Body of pancreas (tissue), 4 donors: ENCODE data around the gene TAF11L12. TPM values are rescaled to one million over a fixed set of nuclear protein-coding genes. Genes with fewer than 3 reads are reported as not detected.
"Not testable (repeated sequence)": the region's sequence is repeated elsewhere in the genome, so short reads cannot be mapped to it uniquely, and the experiment has no call there.

Experiments used
- ATAC-seq: fragments of 150-250 bp; one replicate; pipeline ENCODE4 v1.9.1; 2016
- DNase-seq, 4 donors: peaks; one replicate each; pipeline ENCODE4 v3.0.0-alpha.2; 2019
- H3K27ac ChIP-seq, 4 donors: fragments of 200-600 bp; sonication (generic); 1 replicate in 3 of 4; 2 replicates in 1 of 4; pipeline versions ENCODE4 v1.5.1 to v1.6.1; 2016 to 2019; ENCODE audit warnings: mild to moderate bottlenecking in 1 of 4, mixed read lengths in 1 of 4, moderate library complexity in 1 of 4
- H3K27me3 ChIP-seq, 2 donors: fragments of 200-600 bp; sonication (generic); one replicate each; pipeline ENCODE4 v1.6.0; 2016; ENCODE audit warnings: mild to moderate bottlenecking in 1 of 2
- H3K36me3 ChIP-seq, 2 donors: fragments of 200-600 bp; sonication (generic); replicated peaks in 1 of 2; 2 replicates each; pipeline ENCODE4 v1.5.1; 2016; ENCODE audit warnings: low read depth in 2 of 2; ENCODE audit not compliant: insufficient read depth in 1 of 2
- H3K4me1 ChIP-seq: fragments of 200-600 bp; sonication (generic); one replicate; pipeline ENCODE4 v1.6.0; 2016
- H3K4me3 ChIP-seq, 2 donors: fragments of 200-600 bp; sonication (generic); 1 replicate in 1 of 2; 2 replicates in 1 of 2; pipeline ENCODE4 v1.5.1; 2016 to 2019
- H3K9me3 ChIP-seq, 3 donors: fragments of 200-600 bp; sonication (generic); 1 replicate in 2 of 3; 2 replicates in 1 of 3; pipeline ENCODE4 v1.5.1; 2016
- CTCF ChIP-seq, 7 experiments: fragments of 450-650 bp in 4 of 7; fragments of 200-600 bp in 3 of 7; sonication (generic) in 3 of 7; IDR thresholded peaks; one replicate each; pipeline ENCODE4 v1.5.1; 2016 to 2019; ENCODE audit warnings: antibody characterized with exemption in 7 of 7
- POLR2A ChIP-seq, 3 donors: fragments of 450-650 bp; IDR thresholded peaks; one replicate each; pipeline ENCODE4 v1.6.1; 2016; ENCODE audit warnings: antibody characterized with exemption in 3 of 3, mild to moderate bottlenecking in 2 of 3
- WGBS, 2 donors: methylation state at CpG; one replicate each; pipeline ENCODE4 v1.1.5; 2017; 5-methylcytosine and 5-hydroxymethylcytosine counted together
- intact Hi-C: fragments of 100-400 bp; cut with DNase I; formaldehyde crosslinking; loops from one replicate; pipeline ENCODE4 v1.15.1; 2023
- total RNA-seq, 2 donors: library from RNA; depleted of rRNA; stranded (reverse); fragments of >200 nt; gene quantifications; one replicate each; pipeline ENCODE4 v1.1.0, GENCODE V29; 2016

Gene TAF11L12
- total RNA-seq, 2 donors from 2014 or later, result not detected

DNA sequence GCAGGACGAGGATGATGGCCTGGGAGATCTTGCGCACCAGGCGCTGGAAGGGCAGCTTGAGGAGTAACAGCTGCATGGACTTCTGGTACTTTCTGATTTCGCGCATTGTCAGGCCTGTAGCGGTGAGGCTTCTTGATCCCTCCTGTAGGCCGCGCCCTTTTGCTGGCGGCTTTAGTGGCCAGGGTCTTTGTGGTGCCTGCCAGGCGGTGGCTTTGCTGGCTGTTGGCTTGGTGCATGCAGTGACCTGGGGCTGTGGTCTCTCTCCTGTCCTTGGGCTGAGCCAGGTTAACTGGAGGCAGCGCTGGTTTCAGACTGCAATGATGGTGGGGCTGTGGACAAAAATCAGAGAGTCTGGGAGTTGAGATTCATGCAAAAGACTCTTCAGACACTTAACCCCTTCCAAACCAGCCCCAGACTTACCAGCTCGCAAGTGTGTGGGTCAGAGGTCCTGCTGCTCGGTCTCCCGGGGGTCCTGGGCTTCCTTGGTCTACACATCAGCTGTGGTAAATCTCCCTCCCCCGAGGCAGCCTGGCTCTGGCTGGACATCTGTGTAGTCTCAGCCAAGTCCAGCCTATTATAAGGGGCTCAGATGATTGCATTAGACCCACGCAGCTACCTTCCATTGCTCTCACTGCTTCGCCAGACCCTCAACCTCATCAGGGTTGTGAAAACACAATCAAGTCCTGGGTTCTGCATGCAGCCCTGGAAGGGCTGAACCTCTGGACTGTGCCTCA, 4.8 kb downstream of the TAF11L12 start:
- TF ChIP-seq CTCF (IDR thresholded peaks at IDR 0.05) (no peak), POLR2A (IDR thresholded peaks at IDR 0.05) (no peak)
- H3K4me3 ChIP-seq, result no peak overlapping the region
- no peaks in the 10 kb centered on the region for H3K9me3 ChIP-seq
- no peaks in the 10 kb centered on the region for H3K36me3 ChIP-seq
- H3K27ac ChIP-seq, result no peak overlapping the region
- DNase-seq (no peak), ATAC-seq (no peak)
- no peaks in the 10 kb centered on the region for H3K4me1 ChIP-seq
- intact Hi-C loops, result no loop called here
- H3K27me3 ChIP-seq, result no peaks in the 10 kb centered on the region
- 77 to 81% methylated on average over 8 to 17 of the region's 17 CpGs for WGBS, 2 donors

- TF ChIP-seq POLR2A (IDR thresholded peaks at IDR 0.05) (no peak), CTCF (IDR thresholded peaks at IDR 0.05) (no peak)
- Histone ChIP-seq H3K27ac (no peak overlapping the region), H3K4me1 (no peaks in the 10 kb centered on the region), H3K36me3 (no peaks in the 10 kb centered on the region), H3K9me3 (no peaks in the 10 kb centered on the region), H3K27me3 (no peaks in the 10 kb centered on the region), H3K4me3 (no peak overlapping the region)
- 77 to 87% methylated on average over 3 of the region's 3 CpGs for WGBS, 2 donors
- ATAC-seq (no peak), DNase-seq (no peak)
- intact Hi-C loops, result no loop called here
Measured at GRCh38 chr5:17619354-17619753, 9.2 kb downstream of the TAF11L12 start.

DNA sequence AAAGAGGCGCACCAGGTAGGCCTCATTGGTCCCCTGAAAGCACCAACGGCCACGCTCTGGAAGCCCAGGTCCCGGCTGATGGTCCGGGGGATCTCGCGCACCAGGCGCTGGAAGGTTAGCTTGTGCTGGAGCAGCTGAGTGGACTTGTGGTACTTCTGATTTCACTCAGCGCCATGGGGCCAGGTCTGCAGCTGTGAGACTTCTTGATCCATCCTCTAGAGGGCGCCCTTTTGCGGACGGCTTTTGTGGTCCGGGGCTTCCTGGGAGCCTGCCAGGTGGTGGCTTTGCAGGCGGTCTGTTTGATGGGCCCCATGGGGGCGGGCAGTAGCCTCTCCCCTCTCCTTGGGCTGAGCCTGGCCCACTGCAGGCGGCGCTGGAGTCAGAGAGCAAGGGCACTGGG, 10.4 kb downstream of the TAF11L12 start:
- ATAC-seq (no peak), DNase-seq (no peak)
- H3K36me3 ChIP-seq, result no peaks in the 10 kb centered on the region
- TF ChIP-seq CTCF (IDR thresholded peaks at IDR 0.05), result no peak
- TF ChIP-seq POLR2A (IDR thresholded peaks at IDR 0.05), result no peak
- 64 to 91% methylated on average over 6 to 15 of the region's 17 CpGs for WGBS, 2 donors
- no peaks in the 10 kb centered on the region for H3K4me1 ChIP-seq
- no peaks in the 10 kb centered on the region for H3K27me3 ChIP-seq
- no peaks in the 10 kb centered on the region for H3K9me3 ChIP-seq
- H3K4me3 ChIP-seq, result no peak overlapping the region
- no peak overlapping the region for H3K27ac ChIP-seq
- intact Hi-C loops, result no loop called here

GRCh38 chr5:17625686-17626085, 15.5 kb downstream of the TAF11L12 start:
- H3K4me1 ChIP-seq, result no peaks in the 10 kb centered on the region
- no peaks in the 10 kb centered on the region for H3K9me3 ChIP-seq
- 88% methylated on average over 11 of the region's 11 CpGs; no CpG with 5 or more reads in 1 of the 2 donors for WGBS, 2 donors
- TF ChIP-seq CTCF (IDR thresholded peaks at IDR 0.05) (no peak), POLR2A (IDR thresholded peaks at IDR 0.05) (no peak)
- DNase-seq (no peak), ATAC-seq (no peak)
- no peaks in the 10 kb centered on the region for H3K27me3 ChIP-seq
- no peaks in the 10 kb centered on the region for H3K36me3 ChIP-seq
- intact Hi-C loops, result no loop called here
- H3K27ac ChIP-seq, result no peak overlapping the region
- H3K4me3 ChIP-seq, result no peak overlapping the region

DNA sequence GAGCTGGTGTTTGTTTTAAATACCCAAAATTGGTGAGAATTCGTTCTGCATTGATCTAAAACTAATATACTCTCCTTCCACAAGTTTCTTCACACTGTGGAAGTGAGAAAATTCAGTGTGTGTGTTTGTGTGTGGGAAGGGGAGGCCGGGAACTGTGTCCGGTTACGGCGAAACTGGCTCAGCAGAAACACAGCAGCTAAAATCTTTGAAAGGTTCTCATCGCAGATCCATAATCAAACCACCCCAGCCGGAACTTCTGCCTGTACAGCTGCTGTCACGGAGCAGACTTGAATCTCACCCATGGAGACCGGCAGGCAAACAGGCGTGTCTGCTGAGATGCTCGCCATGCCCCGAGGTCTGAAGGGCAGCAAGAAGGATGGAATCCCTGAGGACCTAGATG, 21.6 kb downstream of the TAF11L12 start, which contains the start of gene TAF11L13:
TSS of gene TAF11L13 (plus strand) at position 301 of the 400 bp plus-strand sequence.
- DNase-seq, intact Hi-C loops, H3K27me3 ChIP-seq, H3K36me3 ChIP-seq, H3K4me1 ChIP-seq, H3K9me3 ChIP-seq, ATAC-seq, H3K27ac ChIP-seq, H3K4me3 ChIP-seq: not testable (repeated sequence)
- WGBS, 2 donors, result 71 to 94% methylated on average over 5 to 9 of the region's 12 CpGs
